Kidney (tissue), 14 donors: ENCODE results near the gene HOXC6. TPM values are rescaled to one million over a fixed set of nuclear protein-coding genes. Genes with fewer than 3 reads are reported as not detected.

Source experiments
- DNase-seq, 5 donors: peaks; one replicate each; pipeline ENCODE4 v3.0.0-alpha.2; 2013 to 2020
- FAIRE-seq: peaks from 2 replicates; lab custom pipeline; 2012; peaks lifted over from hg19 to GRCh38; lab: Jason Lieb, UNC
- H3K27ac ChIP-seq, 2 donors: one replicate each; pipeline ENCODE4 v1.7.0; 2013; ENCODE audit warnings: low read depth in 2 of 2, low read length in 2 of 2, inconsistent platforms in 1 of 2
- H3K27me3 ChIP-seq: one replicate; pipeline ENCODE4 v1.7.1; 2013; ENCODE audit warnings: low read length, inconsistent platforms; ENCODE audit not compliant: control insufficient read depth, insufficient read depth
- H3K36me3 ChIP-seq, 3 donors: one replicate each; pipeline versions ENCODE4 v1.7.0 to v1.7.1; 2013; ENCODE audit warnings: low read length in 3 of 3, control low read depth in 1 of 3, inconsistent platforms in 1 of 3; ENCODE audit not compliant: insufficient read depth in 3 of 3, control insufficient read depth in 2 of 3
- H3K4me1 ChIP-seq, 3 donors: one replicate each; pipeline versions ENCODE4 v1.7.0 to v1.7.1; 2013; ENCODE audit warnings: low read length in 3 of 3, inconsistent platforms in 1 of 3, low read depth in 1 of 3; ENCODE audit not compliant: control insufficient read depth in 2 of 3, insufficient read depth in 2 of 3
- H3K4me3 ChIP-seq, 3 donors: one replicate each; pipeline versions ENCODE4 v1.7.0 to v1.8.1; 2013; ENCODE audit warnings: low read length in 3 of 3, control low read depth in 1 of 3, inconsistent platforms in 1 of 3
- H3K9ac ChIP-seq, 3 donors: one replicate each; pipeline versions ENCODE4 v1.7.0 to v1.7.1; 2013; ENCODE audit warnings: low read length in 3 of 3, control low read depth in 1 of 3, inconsistent platforms in 1 of 3
- H3K9me3 ChIP-seq, 3 donors: one replicate each; pipeline versions ENCODE4 v1.7.0 to v1.7.1; 2013; ENCODE audit warnings: low read length in 3 of 3, control low read depth in 1 of 3, inconsistent platforms in 1 of 3; ENCODE audit not compliant: control insufficient read depth in 2 of 3, insufficient read depth in 1 of 3
- intact Hi-C: fragments of 100-400 bp; cut with DNase I; formaldehyde crosslinking; loops from one replicate; pipeline ENCODE4 v1.11.1; 2022
- polyA plus RNA-seq: library from polyadenylated mRNA; stranded (reverse); fragments of 350-450 nt; fragmentation: Illumina TruSeq; extraction: RNeasy Lipid Tissue Mini Kit (QIAGEN cat#74804); gene quantifications from one replicate; pipeline ENCODE4 v1.2.3, GENCODE V29; 2014; ENCODE audit warnings: low read depth, low replicate concordance; ENCODE audit not compliant: insufficient read depth
- total RNA-seq: library from RNA; stranded (reverse); fragmentation: NEBNext Ultra II Directional; extraction: Animal tissue kit (Norgen Biotek cat#: 25700); gene quantifications from one replicate; pipeline ENCODE4 v1.2.1, GENCODE V29; 2021
- TF ChIP-seq, protein P1 (sequence below): IDR thresholded peaks from 3 replicates; pipeline ENCODE4 v1.5.1; 2012; ENCODE audit warnings: mild to moderate bottlenecking, moderate library complexity, borderline replicate concordance; ENCODE audit not compliant: insufficient read depth; ENCODE audit errors: extremely low read depth
- donor health status: control.
- donor health status: control.
- donor health status: control.
- donor health status: control.
- donor health status: control.
- donor health status: DM: yes; HTN: yes; CAD: no.
- donor health status: Normal renal cell carcinoma (clear cell type).

Gene HOXC6
- total and polyA plus RNA-seq, 2 donors from 2014 or later: 11.4 to 22.0 TPM

DNA sequence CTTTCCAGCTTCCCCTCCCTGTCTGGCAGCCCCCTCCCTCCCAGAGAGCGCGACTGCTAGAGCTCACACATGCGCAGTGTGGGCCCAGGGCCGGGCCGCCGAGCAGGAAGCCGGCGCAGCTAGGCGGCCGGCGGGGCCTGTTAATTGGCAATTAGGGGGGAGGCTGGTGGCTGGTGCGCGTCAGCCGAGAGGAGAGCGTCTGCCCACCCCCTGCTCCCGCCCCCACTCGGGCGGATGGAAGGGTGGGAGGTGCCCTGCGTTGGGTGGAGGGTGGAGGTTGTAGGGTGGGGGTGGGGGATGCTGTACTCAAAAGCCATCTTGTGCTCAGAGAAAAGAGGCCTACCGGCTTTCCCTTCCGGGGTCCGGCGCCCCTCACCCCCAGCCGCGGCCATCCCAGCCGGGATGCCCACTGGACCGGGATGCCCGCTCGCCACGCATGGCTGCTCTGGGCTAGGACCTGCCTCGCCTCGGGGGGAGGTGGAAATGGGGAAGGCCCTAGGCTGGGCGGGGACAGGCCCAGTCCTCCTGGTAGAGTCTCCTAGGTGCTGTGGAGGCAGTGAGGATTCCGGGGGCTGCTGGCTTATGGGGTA lies 10.3 kb upstream of the HOXC6 start:
- Histone ChIP-seq H3K4me3 (peak overlapping the region; percentile 71 to 87 (median 83)), H3K27ac (peak overlapping the region; percentile 92 to 96), H3K9me3 (no peaks in the 10 kb centered on the region), H3K27me3 (no peaks in the 10 kb centered on the region), H3K9ac (peak overlapping the region; percentile 63 to 90 (median 72)), H3K4me1 (peaks cover 0 to 21% (median 13%) of the 10 kb centered on the region in 3 donors), H3K36me3 (no peaks in the 10 kb centered on the region)
- FAIRE-seq: no peak
- intact Hi-C loops: no loop called here
- TF ChIP-seq, protein P1, sequence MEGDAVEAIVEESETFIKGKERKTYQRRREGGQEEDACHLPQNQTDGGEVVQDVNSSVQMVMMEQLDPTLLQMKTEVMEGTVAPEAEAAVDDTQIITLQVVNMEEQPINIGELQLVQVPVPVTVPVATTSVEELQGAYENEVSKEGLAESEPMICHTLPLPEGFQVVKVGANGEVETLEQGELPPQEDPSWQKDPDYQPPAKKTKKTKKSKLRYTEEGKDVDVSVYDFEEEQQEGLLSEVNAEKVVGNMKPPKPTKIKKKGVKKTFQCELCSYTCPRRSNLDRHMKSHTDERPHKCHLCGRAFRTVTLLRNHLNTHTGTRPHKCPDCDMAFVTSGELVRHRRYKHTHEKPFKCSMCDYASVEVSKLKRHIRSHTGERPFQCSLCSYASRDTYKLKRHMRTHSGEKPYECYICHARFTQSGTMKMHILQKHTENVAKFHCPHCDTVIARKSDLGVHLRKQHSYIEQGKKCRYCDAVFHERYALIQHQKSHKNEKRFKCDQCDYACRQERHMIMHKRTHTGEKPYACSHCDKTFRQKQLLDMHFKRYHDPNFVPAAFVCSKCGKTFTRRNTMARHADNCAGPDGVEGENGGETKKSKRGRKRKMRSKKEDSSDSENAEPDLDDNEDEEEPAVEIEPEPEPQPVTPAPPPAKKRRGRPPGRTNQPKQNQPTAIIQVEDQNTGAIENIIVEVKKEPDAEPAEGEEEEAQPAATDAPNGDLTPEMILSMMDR: no peak
- DNase-seq: peak; percentile 94 to 98 (median 97)

DNA sequence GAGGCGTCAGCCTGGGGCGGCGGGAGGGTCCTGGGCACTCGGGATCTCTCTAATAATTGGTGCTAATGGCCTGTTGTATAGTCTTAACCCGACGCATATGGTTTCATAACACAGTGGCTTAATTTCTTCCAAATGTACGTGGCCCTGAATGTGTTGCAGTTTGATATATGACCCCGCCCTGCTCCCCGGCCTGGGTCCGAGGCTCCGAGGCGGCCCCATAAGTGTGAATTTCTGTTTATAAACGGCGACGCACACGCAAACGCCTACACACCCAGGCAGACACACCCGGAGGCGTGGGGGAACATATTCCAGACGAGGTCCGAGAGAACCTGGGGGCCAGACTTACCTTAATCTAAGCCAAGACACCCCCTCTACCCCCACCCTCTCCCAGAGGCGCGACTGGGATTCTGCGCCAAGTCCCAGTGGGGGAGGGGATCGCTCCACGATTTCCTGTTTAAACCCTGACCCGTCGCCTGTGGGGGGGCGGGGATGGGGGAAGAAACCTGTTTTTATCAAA lies 9.7 kb upstream of the HOXC6 start:
- Histone ChIP-seq H3K27ac (peak overlapping the region; percentile 92 to 96), H3K9me3 (no peaks in the 10 kb centered on the region), H3K9ac (peak overlapping the region; percentile 10 to 90 (median 63)), H3K27me3 (no peaks in the 10 kb centered on the region), H3K36me3 (no peaks in the 10 kb centered on the region), H3K4me1 (peaks cover 2 to 15% (median 9%) of the 10 kb centered on the region in 3 donors), H3K4me3 (peak overlapping the region; percentile 62 to 83 (median 71))
- intact Hi-C loops: no loop called here
- DNase-seq (peak in 1 of 5 donors; percentile 89), FAIRE-seq (no peak)
- TF ChIP-seq, protein P1: no peak

DNA sequence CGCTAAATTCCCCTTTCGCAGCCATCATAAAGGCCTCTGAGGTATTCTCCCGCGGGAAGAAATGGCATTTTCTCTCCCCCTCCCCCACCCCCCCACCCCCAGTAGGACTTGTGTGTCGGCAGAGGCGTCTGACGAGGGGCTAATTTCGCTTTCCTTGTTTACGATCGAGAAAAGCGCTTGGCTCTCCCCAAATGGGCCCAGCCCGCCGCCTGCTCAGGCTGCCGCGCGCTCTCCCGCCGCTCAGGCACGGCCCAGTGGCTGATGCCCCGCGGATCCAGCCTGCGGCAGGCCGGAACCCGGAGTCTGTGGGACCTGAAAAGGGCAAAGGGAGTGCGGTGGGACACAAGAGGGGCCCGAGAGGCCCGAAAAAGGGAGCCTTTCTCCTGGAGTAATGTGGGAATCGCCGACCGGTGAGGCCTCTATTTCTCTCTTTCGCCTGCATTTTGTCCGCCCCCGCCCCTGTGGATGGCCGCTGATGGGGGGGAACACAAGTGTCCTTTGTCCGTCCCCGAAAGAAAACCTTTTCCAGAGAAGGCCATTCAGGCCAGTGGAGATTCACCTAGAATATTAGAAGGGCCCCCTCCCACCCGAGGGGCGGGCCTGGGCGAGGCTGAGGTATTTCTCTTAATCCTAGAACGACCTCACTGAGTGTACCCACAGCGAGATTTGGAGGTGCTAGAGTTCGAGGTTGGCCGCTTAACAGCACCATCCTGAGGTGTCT lies 9.0 kb upstream of the HOXC6 start:
- TF ChIP-seq, protein P1: no peak
- Histone ChIP-seq H3K36me3 (no peaks in the 10 kb centered on the region), H3K9me3 (no peaks in the 10 kb centered on the region), H3K9ac (peak overlapping the region; percentile 5 to 73 (median 6)), H3K4me3 (peak overlapping the region in 1 of 3 donors; percentile 83), H3K27me3 (no peaks in the 10 kb centered on the region), H3K27ac (peak overlapping the region; percentile 73 to 96), H3K4me1 (peaks cover 2 to 14% (median 10%) of the 10 kb centered on the region in 3 donors)
- DNase-seq: peak in 2 of 5 donors; percentile 34 to 66
- intact Hi-C loops: no loop called here
- no peak for FAIRE-seq
